ENCODE measurements around the gene COMMD10.

GRCh38 chr5:116273448-116274242, 188.8 kb downstream of the COMMD10 start:
- TF ChIP-seq CTCF (IDR thresholded peaks at IDR 0.05 in 8 of 11, conservative IDR thresholded peaks at IDR 0.05 in 3 of 11), result no peak
- TF ChIP-seq POLR2AphosphoS5 (IDR thresholded peaks at IDR 0.05), result no peak
- no peak for TF ChIP-seq POLR2A (IDR thresholded peaks at IDR 0.05)
